Fibroblast of gingiva (primary cell): Measurements from ENCODE around the gene GEMIN8.

Source experiments
- DNase-seq: peaks from one replicate; pipeline ENCODE4 v3.0.0-alpha.2; 2011; ENCODE audit warnings: low read depth

The GEMIN8 gene

GRCh38 chrX:14015941-14016340 lies 13.8 kb downstream of the GEMIN8 start:
- DNase-seq = peak; percentile 68

DNA sequence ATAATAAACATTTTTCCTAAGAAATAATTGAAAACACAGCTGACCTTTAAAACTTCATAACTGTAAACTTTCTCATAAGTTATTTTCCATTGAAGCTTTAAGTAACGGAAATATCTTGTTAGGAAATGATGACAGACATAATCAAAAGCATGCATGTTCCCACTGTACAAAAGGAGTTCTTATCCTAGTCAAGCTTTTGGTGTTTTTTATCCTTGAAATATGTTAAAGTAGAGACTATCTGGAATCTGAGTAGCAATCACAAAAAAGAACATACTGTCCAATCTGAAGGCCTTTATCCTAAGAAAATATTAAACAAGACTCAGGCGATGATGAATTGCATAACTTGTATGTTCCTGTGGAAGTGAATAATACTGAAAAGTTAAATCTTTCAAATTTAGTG lies 14.4 kb downstream of the GEMIN8 start:
- DNase-seq = peak; percentile 91

DNA sequence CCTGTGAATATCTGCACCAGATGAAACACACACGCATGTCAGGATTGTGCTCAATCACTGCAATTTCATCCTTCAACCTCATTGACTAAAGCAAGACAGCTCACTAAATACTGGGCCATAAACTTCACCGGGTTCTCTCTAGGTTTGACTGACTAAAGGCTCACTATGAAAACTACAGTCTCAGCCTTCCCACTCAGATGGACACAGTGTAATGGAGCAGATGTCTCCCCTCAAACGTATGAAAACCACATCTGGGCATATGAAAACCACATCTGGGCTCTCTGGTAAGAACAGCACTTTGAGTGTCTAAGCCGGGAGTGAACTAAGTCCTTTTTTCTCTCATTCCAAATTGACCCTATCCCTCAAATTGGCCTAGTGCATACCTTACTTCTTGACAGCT lies 15.2 kb downstream of the GEMIN8 start:
- no peak for DNase-seq

DNA sequence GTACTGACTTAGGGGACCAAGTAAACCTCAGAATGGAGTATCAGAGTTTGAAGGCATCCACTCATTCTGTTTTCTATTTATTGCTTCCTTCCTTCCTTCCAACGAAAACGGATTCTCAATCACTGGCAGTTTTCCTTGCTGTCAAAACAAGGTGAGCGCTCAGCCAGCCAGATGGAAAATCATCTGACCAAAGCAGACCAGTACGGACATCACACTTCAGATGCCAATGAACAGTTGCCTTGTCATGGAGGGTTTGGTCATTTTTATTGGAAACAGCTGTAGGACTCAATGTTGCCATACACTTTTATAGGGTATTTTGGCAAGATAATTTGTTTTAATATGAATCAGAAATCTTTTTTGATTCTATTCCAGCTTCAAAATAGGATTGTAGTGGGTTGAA lies 16.6 kb downstream of the GEMIN8 start:
- peak; percentile 90 for DNase-seq

DNA sequence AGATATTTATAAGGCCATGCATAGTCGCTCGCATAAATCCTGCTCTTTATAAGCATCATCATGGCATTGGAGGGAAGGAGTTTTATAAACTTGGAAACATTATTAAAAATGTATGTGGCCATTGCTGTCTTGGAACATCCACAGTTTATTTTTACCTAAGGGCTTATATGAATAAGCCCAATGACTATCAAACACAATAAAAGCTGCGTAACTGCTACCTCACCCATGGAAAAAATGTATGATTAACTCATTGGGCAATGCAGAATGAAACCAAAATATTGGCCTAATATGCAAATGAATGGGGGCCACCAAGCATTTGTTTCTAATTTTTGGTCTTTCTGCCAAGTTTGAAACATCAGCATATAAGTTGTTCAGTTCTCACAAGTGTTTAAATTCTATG lies 19.1 kb downstream of the GEMIN8 start:
- peak; percentile 79 for DNase-seq

DNA sequence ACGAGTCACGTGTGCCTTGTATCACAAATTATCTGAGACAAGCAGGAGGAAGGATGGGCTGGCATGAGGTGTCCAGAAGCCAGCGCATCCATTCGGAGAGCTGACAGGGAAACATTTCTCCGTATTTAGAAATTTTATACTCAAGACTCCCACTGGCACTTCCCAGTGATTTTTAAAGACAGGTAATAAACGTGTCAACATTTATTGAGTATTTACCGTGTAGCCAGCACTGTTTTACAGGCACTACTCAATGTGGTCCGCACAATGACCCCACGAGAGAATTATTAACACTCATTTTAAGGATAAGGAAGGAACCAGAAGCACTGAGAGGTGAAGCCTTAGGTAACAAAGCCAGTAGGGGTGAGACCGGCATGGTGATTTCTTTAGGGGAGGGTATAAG lies 23.2 kb downstream of the GEMIN8 start:
- no peak for DNase-seq

DNA sequence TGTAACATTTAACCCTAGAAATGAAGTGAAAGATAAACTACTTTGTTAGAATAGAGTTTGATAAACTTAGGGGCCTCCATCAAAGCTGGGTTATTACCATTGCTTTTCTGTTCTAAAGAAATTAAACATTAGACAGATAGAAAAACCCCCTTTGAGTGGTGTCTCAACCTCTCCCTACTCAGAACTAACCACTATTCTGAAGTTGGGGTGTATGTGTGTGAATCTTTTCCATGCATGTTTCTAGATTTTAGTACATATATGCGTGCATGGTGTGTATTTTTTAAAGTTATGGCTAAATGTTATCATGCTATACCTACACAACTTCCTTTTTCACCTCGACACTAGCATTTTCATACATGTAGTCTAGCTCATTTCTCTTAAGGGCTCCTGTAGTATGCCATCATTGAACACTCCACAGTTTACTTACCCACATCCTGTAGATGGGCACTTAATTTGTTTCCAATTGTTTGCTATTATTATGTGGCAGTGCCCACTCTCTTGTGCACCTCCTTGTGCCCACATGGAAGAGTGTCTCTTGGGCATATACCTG lies 25.7 kb downstream of the GEMIN8 start:
- DNase-seq = no peak

GRCh38 chrX:14003028-14003427 lies 26.7 kb downstream of the GEMIN8 start:
- DNase-seq = no peak

- DNase-seq = no peak
Observed at GRCh38 chrX:13996650-13997049, 33.0 kb downstream of the GEMIN8 start.

DNA sequence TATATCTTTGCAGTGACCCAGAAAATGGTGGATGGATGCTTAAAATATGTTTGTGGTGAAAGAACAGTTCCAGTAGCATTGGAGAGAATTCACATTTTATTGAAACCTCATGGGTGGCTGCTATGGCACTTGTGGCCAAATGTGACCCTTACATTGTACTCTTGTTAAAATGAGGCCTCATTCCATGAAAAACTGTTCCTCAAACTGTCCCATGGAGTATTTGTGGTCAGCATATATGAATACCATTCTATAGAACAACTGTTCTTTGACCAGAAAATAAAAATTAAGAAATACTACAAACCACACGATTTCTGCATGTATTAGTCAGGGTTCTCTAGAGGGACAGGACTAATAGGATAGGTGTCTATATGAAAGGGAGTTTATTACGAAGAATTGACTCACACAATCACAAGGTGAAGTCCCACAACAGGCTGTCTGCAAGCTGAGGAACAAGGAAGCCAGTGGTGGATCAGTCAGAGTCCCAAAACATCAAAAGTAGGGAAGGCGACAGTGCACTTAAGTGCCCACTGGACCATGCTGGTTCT lies 35.1 kb downstream of the GEMIN8 start:
- peak; percentile 18 for DNase-seq

DNA sequence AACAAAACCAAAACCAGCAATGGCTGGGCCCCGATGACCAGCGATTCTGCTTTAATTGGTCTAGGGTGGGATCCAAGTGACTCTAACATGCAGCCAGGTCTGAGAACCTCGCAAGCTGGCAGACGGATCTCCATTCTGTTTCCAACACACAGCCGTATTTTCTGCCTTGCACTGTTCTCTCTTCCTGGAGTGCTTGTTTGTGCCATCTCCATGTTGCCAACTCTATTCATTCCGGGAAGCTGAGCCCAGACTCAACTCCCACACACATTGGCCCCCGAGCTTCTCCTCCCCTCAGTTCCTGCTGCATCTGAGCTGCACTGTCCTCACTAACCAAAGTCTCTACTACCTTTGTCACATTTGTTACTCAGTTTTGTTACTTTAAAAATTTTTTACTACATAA lies 35.6 kb downstream of the GEMIN8 start:
- peak; percentile 10 for DNase-seq

DNA sequence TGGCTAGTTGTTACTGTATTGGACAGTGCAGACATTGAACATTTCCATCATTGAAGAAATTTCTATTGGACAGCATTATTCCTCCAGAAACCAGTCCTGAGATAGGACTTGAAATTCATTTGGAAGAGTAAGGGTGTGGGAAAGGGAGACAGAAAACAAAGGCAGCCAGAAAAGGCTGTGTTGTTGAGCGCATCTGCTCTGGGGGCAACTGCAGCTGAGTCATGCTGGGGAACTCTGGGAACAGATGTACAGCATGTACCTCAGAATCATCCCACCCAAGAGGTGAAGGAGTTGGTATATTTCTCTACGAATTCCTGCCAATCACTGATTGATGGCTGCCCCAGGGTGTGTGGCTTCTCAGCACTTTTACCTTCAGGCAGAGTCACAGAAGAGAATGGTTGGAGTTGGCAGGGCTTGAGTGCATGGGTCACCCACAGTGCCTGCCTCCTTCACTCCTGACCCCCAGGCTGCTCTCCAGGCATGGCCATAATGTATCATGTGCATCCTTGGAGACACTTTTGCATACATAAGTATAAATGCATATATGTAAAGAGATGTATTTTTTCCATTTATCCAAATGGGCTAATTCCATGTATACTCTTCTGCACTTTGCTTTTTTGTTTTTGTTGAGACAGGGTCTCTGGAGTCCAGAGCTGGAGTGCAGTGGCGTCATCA lies 39.4 kb downstream of the GEMIN8 start:
- DNase-seq = no peak

- no peak for DNase-seq
Observed at GRCh38 chrX:13985697-13986435, 43.8 kb downstream of the GEMIN8 start.

GRCh38 chrX:13983734-13984133 lies 46.0 kb downstream of the GEMIN8 start:
- no peak for DNase-seq

DNA sequence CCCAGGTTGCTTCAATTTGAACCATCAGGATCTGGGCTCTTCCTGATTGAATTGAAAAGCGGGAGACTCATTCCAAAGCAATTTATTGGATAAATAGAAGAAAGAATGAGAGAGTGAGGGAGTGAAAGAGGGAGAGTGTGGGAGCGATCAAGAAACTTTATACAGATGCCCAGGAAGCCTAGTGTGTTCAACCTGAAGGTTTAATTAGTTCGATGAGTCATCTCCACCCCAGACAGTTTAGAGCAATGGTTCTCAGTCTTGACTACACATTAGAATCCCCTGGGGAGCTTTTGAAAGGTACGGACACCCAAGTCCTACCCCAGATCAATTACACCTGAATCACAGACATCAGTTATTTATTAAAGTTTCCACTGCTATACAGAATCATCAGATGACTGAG lies 61.5 kb downstream of the GEMIN8 start:
- DNase-seq = no peak

DNA sequence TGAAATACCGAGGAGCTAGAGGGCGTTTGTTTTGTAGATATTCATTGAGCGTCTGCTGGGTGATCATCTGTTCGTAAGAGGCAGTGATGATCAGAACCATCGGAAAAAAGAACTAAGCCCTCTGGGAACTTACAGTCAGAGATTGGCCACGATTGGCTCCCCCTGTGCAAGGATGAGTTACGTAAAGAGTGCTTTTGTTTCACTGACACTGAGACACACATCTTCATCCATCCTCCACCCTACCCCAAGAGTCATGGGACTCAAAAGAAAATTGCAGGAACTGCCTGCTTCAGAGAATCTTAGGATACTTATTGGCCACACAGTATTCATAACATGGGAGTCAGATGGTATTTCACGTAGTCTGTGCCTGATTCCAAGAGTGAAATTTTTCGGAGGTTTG lies 62.1 kb downstream of the GEMIN8 start:
- no peak for DNase-seq

DNA sequence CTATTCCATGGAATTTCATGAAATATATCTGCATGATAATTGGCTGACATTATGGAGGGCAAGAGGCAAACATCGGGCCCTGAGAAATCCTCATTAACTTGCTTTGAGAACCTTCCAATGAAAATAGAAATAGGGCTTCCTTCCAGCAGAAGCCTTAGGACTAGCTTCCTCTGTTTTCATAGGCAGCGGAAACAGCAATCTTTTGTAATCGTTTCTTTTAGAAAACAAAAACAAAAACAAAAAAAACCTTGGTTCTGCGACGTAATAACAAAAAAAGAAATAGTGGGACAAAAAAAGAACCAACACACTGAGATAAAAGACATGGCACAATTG lies 62.9 kb downstream of the GEMIN8 start:
- DNase-seq = no peak

DNA sequence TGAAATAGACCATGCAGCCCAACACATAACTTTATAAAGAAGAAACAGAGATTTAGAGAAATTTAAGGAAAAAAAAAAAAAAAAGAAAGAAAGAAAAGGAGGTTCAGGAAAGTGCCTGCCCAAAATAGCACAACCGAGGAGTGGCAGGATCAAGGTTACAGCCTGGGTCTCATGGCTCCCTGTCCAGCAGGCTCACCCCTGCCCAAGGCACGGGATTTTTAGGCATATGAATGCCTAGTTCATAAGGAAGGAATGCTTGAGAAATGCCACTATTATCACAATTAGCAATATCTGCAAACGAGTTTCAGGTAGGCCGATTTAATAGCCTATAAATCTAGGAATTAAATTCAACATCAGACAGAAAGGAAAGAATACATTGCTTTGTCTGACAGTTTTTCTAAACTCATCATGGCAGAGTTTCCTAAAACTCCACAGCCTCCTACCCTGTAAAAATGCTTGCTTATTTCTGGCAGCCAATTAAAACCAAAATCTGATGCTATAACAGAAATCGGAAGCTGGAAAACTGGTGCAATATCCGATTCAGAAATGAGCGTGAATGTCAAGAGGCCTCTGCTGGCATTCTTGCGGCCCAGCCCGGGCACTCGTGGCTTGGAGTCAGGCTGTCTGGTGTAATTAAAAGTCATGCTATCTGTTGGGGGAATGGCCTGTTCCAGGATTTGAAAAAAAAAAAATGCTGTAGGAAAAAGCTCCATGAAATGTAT lies 63.5 kb downstream of the GEMIN8 start:
- peak; percentile 57 for DNase-seq

- DNase-seq = no peak
Observed at GRCh38 chrX:13965531-13965930, 64.2 kb downstream of the GEMIN8 start.

GRCh38 chrX:13956998-13957397 lies 72.7 kb downstream of the GEMIN8 start:
- DNase-seq = no peak
